ENCODE results near the gene KNSTRN.

DNA sequence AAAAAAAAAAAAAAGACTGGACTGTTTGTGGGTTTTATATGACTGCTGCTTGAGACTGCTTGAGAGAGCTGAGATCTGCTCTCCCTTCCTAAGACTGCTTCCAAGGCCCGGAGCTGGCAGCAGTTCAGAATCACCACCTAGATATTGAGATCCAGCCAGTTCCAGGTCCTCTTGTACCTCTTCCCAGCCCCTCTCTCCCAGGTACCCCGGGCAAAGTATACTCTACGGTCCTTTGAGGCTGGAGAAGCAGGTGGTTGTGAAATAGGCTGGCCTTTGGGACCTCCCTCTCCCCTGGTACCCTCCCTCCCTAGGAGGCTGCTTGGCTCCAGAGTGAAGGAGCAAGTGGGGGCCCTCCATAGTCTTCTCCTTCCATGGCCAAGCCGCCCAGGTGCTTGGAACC lies 45.7 kb downstream of the KNSTRN start:
- TF ChIP-seq ZNF514 (tag by site-specific recombination; IDR thresholded peaks at IDR 0.05) = no peak
- no peak for TF ChIP-seq ZNF311 (tag by site-specific recombination; IDR thresholded peaks at IDR 0.05; ENCODE audit: borderline replicate concordance)
- TF ChIP-seq, protein P1, sequence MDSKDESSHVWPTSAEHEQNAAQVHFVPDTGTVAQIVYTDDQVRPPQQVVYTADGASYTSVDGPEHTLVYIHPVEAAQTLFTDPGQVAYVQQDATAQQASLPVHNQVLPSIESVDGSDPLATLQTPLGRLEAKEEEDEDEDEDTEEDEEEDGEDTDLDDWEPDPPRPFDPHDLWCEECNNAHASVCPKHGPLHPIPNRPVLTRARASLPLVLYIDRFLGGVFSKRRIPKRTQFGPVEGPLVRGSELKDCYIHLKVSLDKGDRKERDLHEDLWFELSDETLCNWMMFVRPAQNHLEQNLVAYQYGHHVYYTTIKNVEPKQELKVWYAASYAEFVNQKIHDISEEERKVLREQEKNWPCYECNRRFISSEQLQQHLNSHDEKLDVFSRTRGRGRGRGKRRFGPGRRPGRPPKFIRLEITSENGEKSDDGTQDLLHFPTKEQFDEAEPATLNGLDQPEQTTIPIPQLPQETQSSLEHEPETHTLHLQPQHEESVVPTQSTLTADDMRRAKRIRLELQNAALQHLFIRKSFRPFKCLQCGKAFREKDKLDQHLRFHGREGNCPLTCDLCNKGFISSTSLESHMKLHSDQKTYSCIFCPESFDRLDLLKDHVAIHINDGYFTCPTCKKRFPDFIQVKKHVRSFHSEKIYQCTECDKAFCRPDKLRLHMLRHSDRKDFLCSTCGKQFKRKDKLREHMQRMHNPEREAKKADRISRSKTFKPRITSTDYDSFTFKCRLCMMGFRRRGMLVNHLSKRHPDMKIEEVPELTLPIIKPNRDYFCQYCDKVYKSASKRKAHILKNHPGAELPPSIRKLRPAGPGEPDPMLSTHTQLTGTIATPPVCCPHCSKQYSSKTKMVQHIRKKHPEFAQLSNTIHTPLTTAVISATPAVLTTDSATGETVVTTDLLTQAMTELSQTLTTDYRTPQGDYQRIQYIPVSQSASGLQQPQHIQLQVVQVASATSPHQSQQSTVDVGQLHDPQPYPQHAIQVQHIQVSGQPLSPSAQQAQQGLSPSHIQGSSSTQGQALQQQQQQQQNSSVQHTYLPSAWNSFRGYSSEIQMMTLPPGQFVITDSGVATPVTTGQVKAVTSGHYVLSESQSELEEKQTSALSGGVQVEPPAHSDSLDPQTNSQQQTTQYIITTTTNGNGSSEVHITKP (tag by site-specific recombination; IDR thresholded peaks at IDR 0.05) = no peak
- no peak for TF ChIP-seq YY1 (tag by site-specific recombination; IDR thresholded peaks at IDR 0.05)
- TF ChIP-seq, protein P2, sequence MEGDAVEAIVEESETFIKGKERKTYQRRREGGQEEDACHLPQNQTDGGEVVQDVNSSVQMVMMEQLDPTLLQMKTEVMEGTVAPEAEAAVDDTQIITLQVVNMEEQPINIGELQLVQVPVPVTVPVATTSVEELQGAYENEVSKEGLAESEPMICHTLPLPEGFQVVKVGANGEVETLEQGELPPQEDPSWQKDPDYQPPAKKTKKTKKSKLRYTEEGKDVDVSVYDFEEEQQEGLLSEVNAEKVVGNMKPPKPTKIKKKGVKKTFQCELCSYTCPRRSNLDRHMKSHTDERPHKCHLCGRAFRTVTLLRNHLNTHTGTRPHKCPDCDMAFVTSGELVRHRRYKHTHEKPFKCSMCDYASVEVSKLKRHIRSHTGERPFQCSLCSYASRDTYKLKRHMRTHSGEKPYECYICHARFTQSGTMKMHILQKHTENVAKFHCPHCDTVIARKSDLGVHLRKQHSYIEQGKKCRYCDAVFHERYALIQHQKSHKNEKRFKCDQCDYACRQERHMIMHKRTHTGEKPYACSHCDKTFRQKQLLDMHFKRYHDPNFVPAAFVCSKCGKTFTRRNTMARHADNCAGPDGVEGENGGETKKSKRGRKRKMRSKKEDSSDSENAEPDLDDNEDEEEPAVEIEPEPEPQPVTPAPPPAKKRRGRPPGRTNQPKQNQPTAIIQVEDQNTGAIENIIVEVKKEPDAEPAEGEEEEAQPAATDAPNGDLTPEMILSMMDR (tag by site-specific recombination; IDR thresholded peaks at IDR 0.05) = no peak
- no peak for TF ChIP-seq ZNF624 (tag by site-specific recombination; IDR thresholded peaks at IDR 0.05)
